Esophagus muscularis mucosa (tissue), 4 donors: ENCODE data around the gene CDH26. TPM values are rescaled to one million over a fixed set of nuclear protein-coding genes. Genes with fewer than 3 reads are reported as not detected.
A peak's percentile ranks its signal among the peaks of the same experiment; 100 is the strongest.

Experiments used
- DNase-seq: peaks from one replicate; pipeline ENCODE4 v3.0.0-alpha.2; 2017; ENCODE audit errors: extremely low spot score
- H3K27ac ChIP-seq, 4 donors: fragments of 200-600 bp; sonication (generic); replicated peaks in 1 of 4; 1 replicate in 3 of 4; 2 replicates in 1 of 4; pipeline ENCODE4 v1.5.1; 2016 to 2019; ENCODE audit warnings: mild to moderate bottlenecking in 1 of 4
- H3K27me3 ChIP-seq, 4 donors: fragments of 200-600 bp; sonication (generic); one replicate each; pipeline versions ENCODE4 v1.5.1 to v1.6.0; 2016 to 2019
- H3K36me3 ChIP-seq, 4 donors: fragments of 200-600 bp; sonication (generic); one replicate each; pipeline ENCODE4 v1.5.1; 2016 to 2019
- H3K4me1 ChIP-seq, 4 donors: fragments of 200-600 bp; sonication (generic); one replicate each; pipeline ENCODE4 v1.5.1; 2016 to 2019
- H3K4me3 ChIP-seq, 4 donors: fragments of 200-600 bp; sonication (generic); 1 replicate in 2 of 4; 2 replicates in 2 of 4; pipeline ENCODE4 v1.5.1; 2016 to 2019; ENCODE audit warnings: mild to moderate bottlenecking in 4 of 4, moderate library complexity in 1 of 4
- H3K9me3 ChIP-seq, 4 donors: fragments of 200-600 bp; sonication (generic); 1 replicate in 3 of 4; 2 replicates in 1 of 4; pipeline ENCODE4 v1.5.1; 2016 to 2019
- EP300 ChIP-seq: sonication (generic); formaldehyde crosslinking; IDR thresholded peaks from one replicate; pipeline ENCODE4 v1.6.1; 2017; ENCODE audit warnings: antibody characterized with exemption
- POLR2A ChIP-seq: fragments of 450-650 bp; IDR thresholded peaks from one replicate; pipeline ENCODE4 v1.6.1; 2017; ENCODE audit warnings: antibody characterized with exemption, moderate library complexity, mild to moderate bottlenecking, low read depth
- POLR2AphosphoS5 ChIP-seq, 2 donors: sonication (generic); formaldehyde crosslinking; IDR thresholded peaks; one replicate each; pipeline ENCODE4 v1.6.1; 2017; ENCODE audit warnings: antibody characterized with exemption in 2 of 2
- WGBS: methylation state at CpG from one replicate; pipeline ENCODE4 v1.1.5; 2018; 5-methylcytosine and 5-hydroxymethylcytosine counted together
- intact Hi-C: fragments of 100-400 bp; cut with DNase I; formaldehyde crosslinking; loops from one replicate; pipeline ENCODE4 v1.15.1; 2023
- total RNA-seq, 4 donors: library from RNA; depleted of rRNA; stranded (reverse); fragments of >200 nt; gene quantifications; one replicate each; pipeline versions ENCODE4 v1.1.0 to v1.2.1, GENCODE V29; 2016
- TF ChIP-seq, protein P1 (sequence below), 3 experiments: fragments of 200-600 bp in 2 of 3; fragments of 450-650 bp in 1 of 3; sonication (generic) in 2 of 3; IDR thresholded peaks; one replicate each; pipeline ENCODE4 v1.5.1; 2017 to 2019; ENCODE audit warnings: antibody characterized with exemption in 3 of 3, mild to moderate bottlenecking in 2 of 3, moderate library complexity in 1 of 3

Gene CDH26
- total RNA-seq, 4 donors from 2014 or later, result 0.39 to 1.3 (median 0.82) TPM

- intact Hi-C loops, result no loop called here
- H3K36me3 ChIP-seq, result no peaks in the 10 kb centered on the region
- no peaks in the 10 kb centered on the region for H3K9me3 ChIP-seq
- H3K4me3 ChIP-seq, result no peak overlapping the region
- no peak overlapping the region for H3K27ac ChIP-seq
- DNase-seq, result no peak
- peaks cover 23 to 41% (median 30%) of the 10 kb centered on the region in 4 donors for H3K4me1 ChIP-seq
- TF ChIP-seq POLR2AphosphoS5 (IDR thresholded peaks at IDR 0.05) (no peak), POLR2A (no peak), EP300 (no peak)
- TF ChIP-seq, protein P1, sequence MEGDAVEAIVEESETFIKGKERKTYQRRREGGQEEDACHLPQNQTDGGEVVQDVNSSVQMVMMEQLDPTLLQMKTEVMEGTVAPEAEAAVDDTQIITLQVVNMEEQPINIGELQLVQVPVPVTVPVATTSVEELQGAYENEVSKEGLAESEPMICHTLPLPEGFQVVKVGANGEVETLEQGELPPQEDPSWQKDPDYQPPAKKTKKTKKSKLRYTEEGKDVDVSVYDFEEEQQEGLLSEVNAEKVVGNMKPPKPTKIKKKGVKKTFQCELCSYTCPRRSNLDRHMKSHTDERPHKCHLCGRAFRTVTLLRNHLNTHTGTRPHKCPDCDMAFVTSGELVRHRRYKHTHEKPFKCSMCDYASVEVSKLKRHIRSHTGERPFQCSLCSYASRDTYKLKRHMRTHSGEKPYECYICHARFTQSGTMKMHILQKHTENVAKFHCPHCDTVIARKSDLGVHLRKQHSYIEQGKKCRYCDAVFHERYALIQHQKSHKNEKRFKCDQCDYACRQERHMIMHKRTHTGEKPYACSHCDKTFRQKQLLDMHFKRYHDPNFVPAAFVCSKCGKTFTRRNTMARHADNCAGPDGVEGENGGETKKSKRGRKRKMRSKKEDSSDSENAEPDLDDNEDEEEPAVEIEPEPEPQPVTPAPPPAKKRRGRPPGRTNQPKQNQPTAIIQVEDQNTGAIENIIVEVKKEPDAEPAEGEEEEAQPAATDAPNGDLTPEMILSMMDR (IDR thresholded peaks at IDR 0.05), result no peak
- 100% methylated on average over 1 of the region's 4 CpGs for WGBS
- peaks cover 0 to 17% (median 0%) of the 10 kb centered on the region in 4 donors for H3K27me3 ChIP-seq
These were observed 102.4 kb downstream of the CDH26 start for GRCh38 chr20:60060593-60060992.

DNA sequence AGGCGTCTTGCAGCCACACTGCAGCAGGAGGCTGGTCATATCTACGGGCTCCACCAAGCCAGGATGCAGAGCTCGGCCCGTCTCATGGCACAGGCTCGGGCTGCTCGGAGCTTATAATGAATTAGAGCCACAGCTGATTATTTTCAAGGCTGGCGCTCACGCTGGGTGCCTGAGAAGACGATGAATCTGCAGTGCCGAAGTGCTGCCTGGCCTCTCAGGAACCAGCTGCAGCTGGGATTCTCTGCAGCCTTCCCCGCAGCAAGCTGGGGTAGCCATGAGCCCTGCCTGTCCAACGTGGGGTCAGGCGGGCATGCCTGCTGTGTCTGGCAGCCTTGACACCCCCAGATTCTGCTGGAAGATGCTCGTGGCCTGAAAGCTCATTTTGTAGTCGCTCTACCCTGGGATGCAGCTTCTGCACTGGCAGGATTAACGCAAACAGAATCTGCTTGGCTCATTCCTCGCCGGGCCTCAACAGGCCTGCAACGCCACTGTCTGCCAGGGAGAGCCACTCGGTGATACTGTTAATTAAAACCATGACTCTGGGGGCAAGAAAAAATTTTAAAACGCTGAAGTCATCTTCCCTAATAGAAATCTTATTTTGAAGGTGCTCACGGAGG is 104.3 kb downstream of the CDH26 start:
- intact Hi-C loops, result no loop called here
- Histone ChIP-seq H3K27me3 (peaks cover 0 to 12% (median 0%) of the 10 kb centered on the region in 4 donors), H3K36me3 (no peaks in the 10 kb centered on the region), H3K27ac (peak overlapping the region in 2 of 4 donors; percentile 4 to 14), H3K9me3 (no peaks in the 10 kb centered on the region), H3K4me3 (no peak overlapping the region), H3K4me1 (peaks cover 22 to 34% (median 26%) of the 10 kb centered on the region in 4 donors)
- TF ChIP-seq, protein P1 (IDR thresholded peaks at IDR 0.05), result no peak
- TF ChIP-seq EP300 (no peak), POLR2AphosphoS5 (IDR thresholded peaks at IDR 0.05) (no peak), POLR2A (no peak)
- no peak for DNase-seq
- WGBS, result 70% methylated on average over 11 of the region's 22 CpGs

- DNase-seq, result no peak
- intact Hi-C loops, result no loop called here
- Histone ChIP-seq H3K4me1 (peaks cover 17 to 29% (median 21%) of the 10 kb centered on the region in 4 donors), H3K27me3 (peaks cover 0 to 10% (median 0%) of the 10 kb centered on the region in 4 donors), H3K36me3 (no peaks in the 10 kb centered on the region), H3K27ac (peak overlapping the region in 2 of 4 donors; percentile 4 to 14), H3K9me3 (no peaks in the 10 kb centered on the region), H3K4me3 (no peak overlapping the region)
- 45% methylated on average over 4 of the region's 4 CpGs for WGBS
- TF ChIP-seq POLR2AphosphoS5 (IDR thresholded peaks at IDR 0.05) (no peak), EP300 (no peak), POLR2A (no peak)
- TF ChIP-seq, protein P1 (IDR thresholded peaks at IDR 0.05), result no peak
These were observed 104.8 kb downstream of the CDH26 start for GRCh38 chr20:60063048-60063451.

GRCh38 chr20:60063739-60064380 is 105.6 kb downstream of the CDH26 start:
- no peak for DNase-seq
- Histone ChIP-seq H3K27ac (no peak overlapping the region), H3K4me1 (peaks cover 9 to 21% (median 14%) of the 10 kb centered on the region in 4 donors), H3K36me3 (no peaks in the 10 kb centered on the region), H3K27me3 (peaks cover 0 to 2% (median 0%) of the 10 kb centered on the region in 4 donors), H3K9me3 (no peaks in the 10 kb centered on the region), H3K4me3 (no peak overlapping the region)
- TF ChIP-seq EP300, result no peak
- TF ChIP-seq, protein P1 (IDR thresholded peaks at IDR 0.05), result no peak
- no peak for TF ChIP-seq POLR2AphosphoS5 (IDR thresholded peaks at IDR 0.05)
- no peak for TF ChIP-seq POLR2A
- intact Hi-C loops, result no loop called here
- 60% methylated on average over 3 of the region's 3 CpGs for WGBS

Other genes with a start within 250 kb of the CDH26 start
- gene SYCP2, start 24.8 kb upstream of the CDH26 start, total RNA-seq, result 1 to 10 TPM in 2 of 4 donors, under 1 TPM in 2; 0.52 to 3.5 (median 1.0) TPM
- gene PPP1R3D, start 18.1 kb upstream of the CDH26 start, total RNA-seq, result 10 to 100 TPM in 3 of 4 donors, 1 to 10 TPM in 1; 7.9 to 18.1 (median 11.4) TPM
- gene FAM217B, start 18.0 kb upstream of the CDH26 start, total RNA-seq, result 10 to 100 TPM in 2 of 4 donors, 1 to 10 TPM in 2; 6.0 to 14.1 (median 9.0) TPM